H1 (cell line): ENCODE results near the gene ITGA8.

Experiments used
- BACH1 ChIP-seq: IDR thresholded peaks from 2 replicates; pipeline ENCODE4 v1.6.1; 2012; ENCODE audit warnings: low read length, improper control_type of control experiment
- CREB1 ChIP-seq: IDR thresholded peaks from 2 replicates; pipeline ENCODE4 v1.6.1; 2012; ENCODE audit warnings: inconsistent platforms
- CTCF ChIP-seq, 3 experiments: IDR thresholded peaks; 1 replicate in 2 of 3; 2 replicates in 1 of 3; pipeline versions ENCODE4 v1.5.1 to v1.6.1; 2011; ENCODE audit warnings: low read length in 3 of 3, mild to moderate bottlenecking in 3 of 3, inconsistent platforms in 2 of 3, low read depth in 1 of 3, moderate library complexity in 1 of 3; ENCODE audit not compliant: insufficient read depth in 1 of 3; ENCODE audit errors: control extremely low read depth in 1 of 3
- EGR1 ChIP-seq: IDR thresholded peaks from 2 replicates; pipeline ENCODE4 v1.6.1; 2011; ENCODE audit warnings: low read depth, low read length, borderline replicate concordance
- POLR2A ChIP-seq, 2 experiments: IDR thresholded peaks; 1 replicate in 1 of 2; 2 replicates in 1 of 2; pipeline ENCODE4 v1.6.1; 2011; ENCODE audit warnings: low read depth in 2 of 2, low read length in 2 of 2, mild to moderate bottlenecking in 2 of 2; ENCODE audit errors: control extremely low read depth in 1 of 2
- POLR2AphosphoS5 ChIP-seq: IDR thresholded peaks from 2 replicates; pipeline ENCODE4 v1.6.1; 2011; ENCODE audit warnings: low read depth, low read length
- TBP ChIP-seq: IDR thresholded peaks from 2 replicates; pipeline ENCODE4 v1.6.1; 2011; ENCODE audit warnings: low read depth, low read length, improper control_type of control experiment
- TCF12 ChIP-seq: IDR thresholded peaks from 2 replicates; pipeline ENCODE4 v1.6.1; 2011; ENCODE audit warnings: low read depth, mild to moderate bottlenecking, low read length
- ZNF274 ChIP-seq: IDR thresholded peaks from 2 replicates; pipeline ENCODE4 v1.7.0; 2012; ENCODE audit warnings: low read length, borderline replicate concordance; ENCODE audit errors: extremely low read depth

GRCh38 chr10:15601819-15602218, 117.9 kb downstream of the ITGA8 start:
- no peak for TF ChIP-seq TBP
- TF ChIP-seq CTCF (IDR thresholded peaks at IDR 0.05; ENCODE audit: control extremely low read depth in 1 of 3, insufficient read depth in 1 of 3, low read depth in 1 of 3, low read length in 3 of 3) = no peak
- no peak for TF ChIP-seq EGR1
- TF ChIP-seq TCF12 = no peak
- no peak for TF ChIP-seq POLR2AphosphoS5
- TF ChIP-seq CREB1 = no peak
- TF ChIP-seq POLR2A (IDR thresholded peaks at IDR 0.05; ENCODE audit: control extremely low read depth in 1 of 2, low read depth in 2 of 2, low read length in 2 of 2) = no peak
- no peak for TF ChIP-seq BACH1
- TF ChIP-seq ZNF274 = no peak
